Measurements from ENCODE around the gene PIK3R3. TPM values are rescaled to one million over a fixed set of nuclear protein-coding genes. Genes with fewer than 3 reads are reported as not detected.
"Not testable (repeated sequence)": the region's sequence is repeated elsewhere in the genome, so short reads cannot be mapped to it uniquely, and the experiment has no call there.

Gene PIK3R3
- total RNA-seq, 1 donor = 6.1 TPM

- DNase-seq (ENCODE audit: low read depth) = peak; percentile 19
- TF ChIP-seq CTCF (IDR thresholded peaks at IDR 0.05; ENCODE audit: insufficient read depth, low read length) = no peak
- no peak overlapping the region for H3K4me3 ChIP-seq (ENCODE audit: low read depth, low read length)
These were observed 69.6 kb downstream of the PIK3R3 start for GRCh38 chr1:46062651-46063319.

GRCh38 chr1:46061146-46061545, 71.3 kb downstream of the PIK3R3 start:
- TF ChIP-seq CTCF (IDR thresholded peaks at IDR 0.05; ENCODE audit: insufficient read depth, low read length) = no peak
- DNase-seq (ENCODE audit: low read depth) = no peak
- no peak overlapping the region for H3K4me3 ChIP-seq (ENCODE audit: low read depth, low read length)

GRCh38 chr1:46058936-46059335, 73.5 kb downstream of the PIK3R3 start:
- H3K4me3 ChIP-seq (ENCODE audit: low read depth, low read length) = no peak overlapping the region
- TF ChIP-seq CTCF (IDR thresholded peaks at IDR 0.05; ENCODE audit: insufficient read depth, low read length) = no peak
- DNase-seq (ENCODE audit: low read depth) = no peak

- no peak overlapping the region for H3K4me3 ChIP-seq (ENCODE audit: low read depth, low read length)
- TF ChIP-seq CTCF (IDR thresholded peaks at IDR 0.05; ENCODE audit: insufficient read depth, low read length) = no peak
- no peak for DNase-seq (ENCODE audit: low read depth)
These were observed 74.6 kb downstream of the PIK3R3 start for GRCh38 chr1:46057781-46058180.

- DNase-seq (ENCODE audit: low read depth); H3K4me3 ChIP-seq (ENCODE audit: low read depth, low read length): not testable (repeated sequence)
These were observed 75.2 kb downstream of the PIK3R3 start for GRCh38 chr1:46057215-46057614.

- no peak for DNase-seq (ENCODE audit: low read depth)
- H3K4me3 ChIP-seq (ENCODE audit: low read depth, low read length) = no peak overlapping the region
These were observed 76.1 kb downstream of the PIK3R3 start for GRCh38 chr1:46056325-46056724.

GRCh38 chr1:46053734-46054133, 78.7 kb downstream of the PIK3R3 start:
- no peak overlapping the region for H3K4me3 ChIP-seq (ENCODE audit: low read depth, low read length)
- TF ChIP-seq CTCF (IDR thresholded peaks at IDR 0.05; ENCODE audit: insufficient read depth, low read length) = no peak
- peak; percentile 35 for DNase-seq (ENCODE audit: low read depth)

More at GRCh38 chr1:46056325-46056724, 76.1 kb downstream of the PIK3R3 start:
- TF ChIP-seq CTCF (IDR thresholded peaks at IDR 0.05; ENCODE audit: insufficient read depth, low read length) = no peak
